GM18505 (cell line): ENCODE results near the gene HIVEP1.

Experiments used
- ATAC-seq: cut with Tn5 transposase; IDR thresholded peaks from one replicate; pipeline ENCODE4 v1.9.1; 2021; ENCODE audit not compliant: unreplicated experiment
- POLR2A ChIP-seq: IDR thresholded peaks from 4 replicates; pipeline ENCODE4 v1.6.1; 2011; ENCODE audit warnings: borderline replicate concordance; ENCODE audit not compliant: insufficient read depth, insufficient read length; ENCODE audit errors: extremely low read depth

The HIVEP1 gene

GRCh38 chr6:11976489-11976888, 35.6 kb upstream of the HIVEP1 start:
- TF ChIP-seq POLR2A: no peak
- no peak for ATAC-seq

- TF ChIP-seq POLR2A: no peak
- ATAC-seq: no peak
These were observed 34.9 kb upstream of the HIVEP1 start for GRCh38 chr6:11977193-11977592.

GRCh38 chr6:11977738-11978137, 34.4 kb upstream of the HIVEP1 start:
- ATAC-seq: no peak
- no peak for TF ChIP-seq POLR2A

- ATAC-seq: no peak
- TF ChIP-seq POLR2A: no peak
These were observed 33.7 kb upstream of the HIVEP1 start for GRCh38 chr6:11978169-11978987.

GRCh38 chr6:11979866-11980265, 32.2 kb upstream of the HIVEP1 start:
- no peak for ATAC-seq
- TF ChIP-seq POLR2A: no peak

GRCh38 chr6:11983306-11983705, 28.8 kb upstream of the HIVEP1 start:
- no peak for TF ChIP-seq POLR2A
- no peak for ATAC-seq

GRCh38 chr6:11987386-11987785, 24.7 kb upstream of the HIVEP1 start:
- ATAC-seq: no peak
- TF ChIP-seq POLR2A: no peak

GRCh38 chr6:11989386-11989785, 22.7 kb upstream of the HIVEP1 start:
- TF ChIP-seq POLR2A: no peak

GRCh38 chr6:11992086-11992485, 20.0 kb upstream of the HIVEP1 start:
- no peak for TF ChIP-seq POLR2A
- no peak for ATAC-seq

More at GRCh38 chr6:11989386-11989785, 22.7 kb upstream of the HIVEP1 start:
- no peak for ATAC-seq

GRCh38 chr6:11994875-11995461, 17.1 kb upstream of the HIVEP1 start:
- ATAC-seq: no peak
- TF ChIP-seq POLR2A: no peak

GRCh38 chr6:11996751-11997150, 15.4 kb upstream of the HIVEP1 start:
- ATAC-seq: no peak
- no peak for TF ChIP-seq POLR2A

GRCh38 chr6:11999246-11999645, 12.9 kb upstream of the HIVEP1 start:
- no peak for TF ChIP-seq POLR2A
- no peak for ATAC-seq

- no peak for TF ChIP-seq POLR2A
- no peak for ATAC-seq
These were observed 11.9 kb upstream of the HIVEP1 start for GRCh38 chr6:12000174-12000573.

- TF ChIP-seq POLR2A: no peak
- ATAC-seq: no peak
These were observed 11.0 kb upstream of the HIVEP1 start for GRCh38 chr6:12001004-12001705.

- no peak for ATAC-seq
- TF ChIP-seq POLR2A: no peak
These were observed 10.2 kb upstream of the HIVEP1 start for GRCh38 chr6:12001706-12002435.
